Measurements from ENCODE around the gene EFCAB11. TPM values are rescaled to one million over a fixed set of nuclear protein-coding genes. Genes with fewer than 3 reads are reported as not detected.
A peak's percentile ranks its signal among the peaks of the same experiment; 100 is the strongest.

EFCAB11 gene
- total and polyA plus RNA-seq, 2 of the 8 experiments (the other 6 are each of a cell fraction or from before 2014, with no cell fraction given) = 6.8 to 12.8 TPM

DNA sequence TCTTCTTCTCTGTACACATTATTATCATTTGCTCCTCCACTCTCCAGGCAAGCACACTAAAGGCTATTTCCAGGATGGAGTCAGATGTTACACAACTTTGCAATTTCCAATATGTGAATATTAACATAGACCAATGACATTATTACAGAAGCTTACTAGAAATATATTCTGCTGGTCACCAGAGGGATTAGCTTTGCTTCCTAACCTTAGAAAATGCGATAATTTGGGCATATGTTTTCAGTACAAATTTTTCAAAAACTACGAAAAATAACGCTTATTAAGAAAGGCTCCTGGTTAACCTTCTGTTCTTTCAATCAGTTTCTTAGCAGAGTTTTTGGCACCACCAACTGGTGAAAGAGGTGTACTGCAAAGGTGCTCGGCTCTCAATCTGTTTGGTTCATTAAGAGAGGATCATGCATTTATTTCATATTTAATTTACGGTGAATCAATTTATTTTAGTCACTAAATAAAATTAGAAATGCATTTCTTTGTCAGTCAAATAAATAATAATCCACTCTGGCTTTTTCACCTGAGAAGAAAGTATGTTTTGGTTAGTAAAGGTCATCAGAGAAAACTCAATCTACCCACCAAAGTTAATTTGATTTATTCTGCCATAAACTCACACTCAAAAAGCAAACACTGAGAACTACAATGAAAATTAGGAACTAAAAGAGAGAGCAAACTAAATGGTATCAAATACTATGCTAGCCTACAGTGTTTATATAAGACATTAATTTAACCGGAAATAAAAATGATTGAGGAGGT, 39.2 kb downstream of the EFCAB11 start (continued):
- TF ChIP-seq CHD7 (IDR thresholded peaks at IDR 0.05; ENCODE audit: insufficient replicate concordance, low read length) = no peak
- no peak for TF ChIP-seq RXRA (IDR thresholded peaks at IDR 0.05; ENCODE audit: insufficient read depth, low read depth, low read length)
- no peak for TF ChIP-seq GTF2F1 (IDR thresholded peaks at IDR 0.05; ENCODE audit: borderline replicate concordance, low read depth, low read length)
- no peak for TF ChIP-seq NANOG (IDR thresholded peaks at IDR 0.05; ENCODE audit: insufficient read depth, low read depth, low read length, poor library complexity, severe bottlenecking)
- no peak for TF ChIP-seq RFX5 (IDR thresholded peaks at IDR 0.05; ENCODE audit: borderline replicate concordance, low read depth, low read length)
- no peak for TF ChIP-seq KDM5A (IDR thresholded peaks at IDR 0.05; ENCODE audit: low read length)
- no peak for TF ChIP-seq POLR2AphosphoS5 (IDR thresholded peaks at IDR 0.05; ENCODE audit: low read depth, low read length)
- TF ChIP-seq SP4 (IDR thresholded peaks at IDR 0.05; ENCODE audit: low read length) = no peak
- peak; percentile 90 to 92 for TF ChIP-seq RAD21 (IDR thresholded peaks at IDR 0.05 in 1 of 2, conservative IDR thresholded peaks at IDR 0.05 in 1 of 2; ENCODE audit: low read depth in 2 of 2, low read length in 2 of 2)
- TF ChIP-seq GABPA (IDR thresholded peaks at IDR 0.05; ENCODE audit: borderline replicate concordance, insufficient read depth, low read length) = no peak
